GDM1 (cell line): ENCODE measurements around the gene WDR41.

Experiments
- DNase-seq: peaks from one replicate; lab custom pipeline; 2025; lab: John Stamatoyannopoulos, UW

The WDR41 gene

DNA sequence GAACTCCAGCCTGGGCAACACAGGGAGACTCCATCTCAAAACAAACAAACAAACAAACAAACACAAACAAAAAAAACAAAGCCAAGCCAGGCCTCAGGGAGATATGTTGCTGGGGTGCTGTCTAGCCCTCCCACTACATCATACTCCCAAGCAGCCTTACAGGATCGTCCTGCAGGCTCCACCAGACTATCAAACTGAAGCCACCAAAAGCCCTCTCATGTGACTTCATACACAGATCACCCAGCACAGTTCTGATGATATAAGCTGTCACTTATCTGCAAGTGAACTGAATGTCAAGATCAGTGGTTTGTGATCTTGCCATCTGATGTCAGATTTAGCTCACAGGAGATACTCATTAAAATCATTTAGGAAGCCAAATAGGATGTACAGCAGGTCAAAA, 43.3 kb downstream of the WDR41 start:
- DNase-seq, result no peak

DNA sequence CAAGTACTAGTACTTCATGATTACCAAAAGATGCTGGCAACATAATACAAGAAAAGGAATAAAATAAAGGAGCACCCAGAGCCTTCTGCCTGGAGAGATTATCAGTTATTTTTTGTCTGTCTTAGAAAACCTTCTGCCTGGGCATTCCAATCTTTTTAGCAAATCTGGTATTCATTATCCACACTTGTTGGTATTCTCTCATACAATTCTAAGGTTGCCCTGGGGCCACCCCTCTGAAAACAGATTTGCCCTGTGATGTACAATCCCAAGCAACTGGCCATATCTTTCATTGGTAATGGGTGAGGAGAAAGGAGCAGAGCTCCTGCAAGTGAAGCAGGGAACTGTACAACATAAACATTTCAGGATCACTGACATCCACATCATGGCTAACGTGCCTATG, 47.8 kb downstream of the WDR41 start:
- DNase-seq, result no peak

DNA sequence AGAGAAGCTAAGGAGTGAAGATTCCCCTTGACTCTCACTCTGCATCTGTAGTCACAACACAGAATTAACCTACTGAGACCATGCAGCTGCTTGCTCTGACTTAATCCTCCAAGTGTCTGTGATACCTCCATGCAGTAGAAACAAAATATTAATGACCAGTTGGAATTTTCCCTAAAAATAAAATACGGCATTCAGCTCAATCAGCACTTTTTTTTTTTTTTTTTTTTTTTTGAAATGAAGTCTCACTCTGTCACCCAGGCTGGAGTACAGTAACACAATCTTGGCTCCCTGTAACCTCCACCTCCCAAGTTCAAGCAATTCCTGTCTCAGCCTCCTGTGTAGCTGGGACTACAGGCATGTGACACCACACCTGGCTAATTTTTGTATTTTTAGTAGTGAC, 48.4 kb downstream of the WDR41 start:
- no peak for DNase-seq

DNA sequence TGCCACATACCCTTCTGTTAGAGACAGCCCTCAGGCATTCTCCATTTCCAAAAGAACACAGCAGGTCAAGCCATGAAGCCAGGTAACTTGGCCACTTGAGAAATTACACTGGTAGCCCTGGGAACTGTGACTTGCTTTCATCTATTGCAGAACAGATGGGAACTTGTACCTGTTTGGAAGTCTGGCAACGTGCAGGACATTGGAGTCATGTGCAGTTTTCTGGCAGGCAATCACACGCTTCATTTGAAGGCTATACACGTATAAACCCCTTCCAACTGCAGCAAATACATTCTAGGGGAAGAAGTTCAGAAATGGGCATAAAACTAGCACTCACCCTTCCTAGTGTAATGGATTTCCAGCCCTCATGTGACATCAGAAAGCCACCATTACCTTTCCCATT, 54.0 kb downstream of the WDR41 start:
- DNase-seq, result no peak

DNA sequence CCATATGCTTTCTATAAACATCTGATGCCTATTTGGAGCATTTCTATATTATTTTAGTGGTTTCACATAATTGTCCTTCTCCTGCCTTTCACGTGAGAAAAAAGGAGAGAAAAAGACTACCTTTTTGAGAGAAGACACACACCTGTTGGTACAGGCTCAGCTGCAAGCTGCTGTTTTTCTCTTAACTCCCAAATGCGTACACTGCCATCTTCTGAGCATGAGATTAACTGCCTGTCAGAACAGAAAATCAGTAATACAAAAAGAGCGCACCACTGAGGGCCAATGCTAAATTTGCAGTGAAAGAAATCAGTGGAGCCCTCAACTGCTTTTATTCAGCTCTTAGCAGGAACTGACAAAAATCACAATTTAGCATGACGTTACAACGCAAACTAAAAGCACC, 54.9 kb downstream of the WDR41 start:
- DNase-seq, result no peak

DNA sequence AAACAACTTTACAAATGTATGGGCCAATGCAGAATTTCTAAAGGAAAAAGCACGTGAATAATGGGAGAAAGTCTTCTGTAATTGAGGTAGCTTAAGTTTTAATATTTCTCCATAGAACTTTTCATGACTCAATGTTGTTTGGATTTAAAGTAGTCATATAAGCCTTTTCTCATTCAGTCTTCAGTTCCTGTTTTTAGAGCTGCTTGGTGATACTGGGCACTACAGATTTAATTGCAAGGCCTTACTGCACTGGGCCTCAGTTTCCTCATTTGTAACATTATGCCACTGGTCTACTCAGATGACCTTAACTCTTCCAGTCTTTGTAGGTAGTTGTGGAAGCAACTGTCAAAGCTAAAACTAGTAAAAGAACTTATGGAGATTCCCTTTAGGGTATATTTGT, 60.4 kb downstream of the WDR41 start:
- no peak for DNase-seq

DNA sequence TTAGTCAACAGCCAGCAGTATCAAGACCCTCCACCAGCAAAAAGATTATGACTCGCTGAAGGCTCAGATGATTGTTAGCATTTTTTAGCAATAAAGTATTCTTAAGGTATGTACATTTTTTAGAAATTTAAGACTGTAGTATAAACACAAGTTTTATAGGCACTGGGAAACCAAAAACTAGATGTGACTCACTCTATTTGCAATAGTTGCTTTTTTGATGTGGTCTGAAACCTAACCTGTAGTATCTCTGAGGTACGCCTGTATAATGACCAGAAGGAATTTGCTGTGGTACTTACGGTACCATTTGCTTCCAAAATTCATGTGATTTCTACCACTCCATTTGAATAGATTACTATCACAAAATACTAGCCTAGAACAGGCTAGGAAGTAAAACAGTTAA, 60.8 kb downstream of the WDR41 start:
- DNase-seq, result no peak

DNA sequence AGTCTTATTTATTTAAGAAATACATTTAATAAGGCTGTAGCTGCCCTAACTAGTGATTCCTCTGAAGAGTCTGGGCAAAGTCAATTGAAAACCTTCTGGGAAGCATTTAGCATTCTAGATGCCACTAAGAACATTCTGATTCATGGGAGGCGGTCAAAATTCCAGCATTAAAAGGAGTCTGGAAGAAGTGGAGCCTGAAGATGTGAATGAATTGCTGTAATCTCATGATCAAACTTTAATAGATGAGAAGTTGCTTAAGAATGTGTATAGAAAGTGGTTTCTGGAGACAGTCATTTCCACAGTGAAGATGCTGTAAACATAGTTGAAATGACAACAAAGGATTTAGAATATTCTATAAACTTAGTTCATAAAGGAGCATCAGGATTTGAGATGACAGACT, 61.4 kb downstream of the WDR41 start:
- DNase-seq, result no peak

DNA sequence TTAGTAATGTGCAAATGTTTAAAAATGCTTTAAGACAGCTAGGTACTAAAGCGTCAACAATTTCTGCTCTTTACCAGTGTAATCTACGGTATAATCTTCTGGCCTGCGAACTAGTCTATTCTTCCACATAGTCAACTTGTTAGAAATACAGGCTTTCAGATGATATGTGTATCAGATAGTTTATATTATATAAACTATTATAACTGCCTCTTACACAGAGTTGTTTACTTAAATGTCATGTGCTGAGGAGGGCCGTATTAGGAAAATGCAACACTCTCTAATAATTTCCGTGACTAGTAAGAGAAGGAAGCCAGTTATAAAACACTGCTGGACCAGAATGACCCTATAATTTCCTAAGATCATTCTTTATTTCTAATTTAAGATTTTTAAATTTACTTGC, 63.6 kb downstream of the WDR41 start:
- DNase-seq, result no peak

DNA sequence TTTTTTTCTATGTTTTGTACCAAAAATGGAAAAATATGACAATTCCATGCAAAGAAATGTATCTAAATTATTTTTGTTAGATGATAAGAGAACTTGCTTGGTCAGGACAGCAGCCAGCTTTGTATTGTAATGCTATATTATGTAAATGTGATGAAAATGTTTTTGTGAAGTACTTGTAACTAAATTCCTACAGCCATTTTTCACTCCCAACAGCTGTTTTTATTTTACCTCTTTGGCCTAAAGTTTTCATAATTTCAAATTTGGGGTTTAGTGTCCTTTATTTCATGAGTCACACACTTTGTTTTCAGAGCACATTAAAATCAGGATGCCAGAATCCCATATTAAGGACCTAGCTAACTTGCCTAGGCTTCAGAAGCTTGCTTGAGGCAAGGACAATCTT, 64.1 kb downstream of the WDR41 start:
- no peak for DNase-seq

DNA sequence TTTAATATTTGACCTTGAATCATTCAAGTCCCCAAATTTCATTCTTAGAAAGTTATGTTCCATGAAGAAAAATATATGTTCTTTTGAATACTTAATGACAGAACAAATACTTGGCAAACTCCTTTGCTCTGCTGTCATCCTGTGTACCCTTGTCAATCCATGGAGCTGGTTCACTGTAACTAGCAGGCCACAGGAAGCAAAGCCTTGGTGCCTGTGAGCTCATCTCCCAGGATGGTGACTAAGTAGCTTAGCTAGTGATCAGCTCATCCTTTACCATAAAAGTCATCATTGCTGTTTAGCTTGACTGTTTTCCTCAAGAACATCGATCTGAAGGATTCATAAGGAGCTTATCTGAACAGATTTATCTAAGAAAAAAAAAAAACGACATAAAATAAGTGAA, 65.4 kb downstream of the WDR41 start:
- no peak for DNase-seq

DNA sequence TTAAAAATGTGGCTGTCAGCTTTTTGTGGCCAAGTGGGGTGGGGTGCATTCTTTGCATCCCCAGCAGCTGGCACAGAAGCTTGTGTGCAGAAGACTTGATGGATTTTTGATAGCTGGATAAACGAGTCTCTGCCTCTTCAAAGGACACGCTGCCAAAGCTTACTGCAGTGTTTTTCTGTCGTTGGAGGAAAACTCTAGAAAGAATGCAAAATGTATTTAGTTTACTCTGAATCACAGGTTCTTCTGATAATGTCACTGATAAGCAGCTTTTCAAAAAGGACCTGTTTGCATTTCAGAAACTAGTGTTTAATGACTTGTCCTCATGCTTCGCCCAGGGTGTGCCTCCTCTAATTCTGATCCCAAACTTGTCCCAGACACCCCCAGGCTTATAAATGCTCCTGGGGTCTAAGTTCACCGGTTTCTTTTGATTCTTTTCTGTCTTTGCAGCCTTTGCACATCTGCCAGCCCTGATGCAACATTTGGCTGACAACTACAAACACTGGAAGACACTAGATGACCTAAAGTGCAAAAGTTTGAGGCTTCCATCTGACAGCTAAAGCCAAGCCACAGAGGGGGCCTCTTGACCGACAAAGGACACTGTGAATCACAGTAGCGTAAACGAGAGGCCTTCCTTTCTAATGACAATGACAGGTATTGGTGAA, 66.0 kb downstream of the WDR41 start:
- no peak for DNase-seq

DNA sequence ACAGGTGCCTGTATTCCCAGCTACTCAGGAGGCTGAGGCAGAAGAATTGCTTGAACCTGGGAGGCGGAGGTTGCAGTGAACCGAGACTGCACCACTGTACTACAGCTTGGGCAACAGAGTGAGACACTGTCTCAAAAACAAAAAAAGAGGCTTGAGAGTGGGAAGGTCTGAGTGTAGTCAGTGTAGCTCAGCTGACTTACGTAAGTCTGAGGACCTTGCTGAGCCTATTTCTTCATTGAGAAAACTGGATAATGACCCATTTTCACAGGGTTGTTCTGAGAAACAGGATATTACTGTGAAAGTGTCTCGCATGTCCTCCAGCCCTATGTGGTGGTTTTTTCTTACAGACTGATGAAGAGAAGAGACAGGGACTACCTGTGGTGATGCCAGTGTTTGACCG, 66.7 kb downstream of the WDR41 start:
- no peak for DNase-seq

DNA sequence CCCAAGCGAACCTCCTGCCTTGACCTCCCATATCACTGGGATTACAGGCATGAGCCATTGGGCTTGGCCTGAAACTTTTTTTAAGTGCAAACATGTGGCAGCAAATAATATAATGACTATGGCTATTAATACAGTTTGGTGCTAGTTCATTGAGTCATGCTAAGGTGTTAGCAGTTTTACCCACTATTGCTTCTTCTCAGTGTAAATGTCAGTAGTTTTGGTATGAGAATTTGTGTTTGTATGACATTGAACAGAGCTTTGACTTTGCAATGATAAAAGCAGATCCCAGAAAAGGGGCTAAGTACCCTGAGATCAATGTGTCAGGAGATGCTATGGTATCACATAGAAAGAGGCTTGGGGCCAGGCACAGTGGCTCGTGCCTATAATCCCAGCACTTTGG, 67.2 kb downstream of the WDR41 start:
- no peak for DNase-seq

DNA sequence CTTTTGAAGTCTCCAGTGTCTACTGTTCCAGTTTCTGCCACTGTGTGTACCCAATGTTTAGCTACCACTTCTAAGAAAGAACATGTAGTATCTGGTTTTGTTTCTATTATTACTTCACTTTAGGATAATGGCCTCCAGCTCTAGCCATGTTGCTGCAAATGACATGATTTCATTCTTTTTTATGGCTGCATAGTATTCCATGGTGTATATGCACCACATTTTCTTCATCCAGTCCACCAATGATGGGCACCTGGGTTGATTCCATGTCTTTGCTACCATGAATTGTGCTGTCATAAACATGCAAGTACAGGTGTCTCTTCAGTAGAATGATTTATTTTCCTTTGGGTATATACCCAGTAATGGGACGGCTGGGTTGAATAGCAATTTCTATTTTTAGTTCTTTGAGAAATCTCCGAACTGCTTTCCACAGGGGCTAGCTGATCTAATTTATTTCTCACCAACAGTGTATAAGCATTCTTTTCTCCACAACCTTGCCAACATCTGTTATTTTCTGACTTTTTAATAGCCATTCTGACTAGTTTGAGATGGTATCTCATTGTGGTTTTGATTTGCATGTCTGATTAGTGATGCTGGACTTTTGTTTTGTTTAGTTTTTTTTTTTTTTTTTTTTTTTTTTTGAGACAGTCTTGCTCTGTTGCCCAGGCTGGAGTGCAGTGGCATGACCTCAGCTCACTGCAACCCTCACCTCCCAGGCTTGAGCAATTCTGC, 68.9 kb downstream of the WDR41 start:
- DNase-seq, result no peak

DNA sequence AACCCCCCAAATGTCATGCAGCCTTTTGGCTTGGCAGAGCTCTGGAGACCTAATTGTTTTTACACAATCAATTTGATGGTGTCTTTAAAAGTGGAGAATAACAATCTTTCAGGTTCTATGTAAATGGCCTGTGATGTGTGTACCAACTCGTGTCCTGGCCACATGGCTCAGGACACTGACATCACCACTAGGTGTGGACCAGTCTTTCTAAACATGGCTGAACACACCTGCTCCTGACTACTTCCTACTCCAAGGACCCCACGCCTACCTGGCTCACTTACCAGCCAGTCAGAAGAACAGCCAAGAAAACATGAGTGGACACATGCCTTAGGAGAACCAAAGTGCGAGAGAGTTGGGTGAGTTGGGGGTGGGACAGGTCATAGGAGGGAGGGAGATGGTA, 71.2 kb downstream of the WDR41 start:
- no peak for DNase-seq

DNA sequence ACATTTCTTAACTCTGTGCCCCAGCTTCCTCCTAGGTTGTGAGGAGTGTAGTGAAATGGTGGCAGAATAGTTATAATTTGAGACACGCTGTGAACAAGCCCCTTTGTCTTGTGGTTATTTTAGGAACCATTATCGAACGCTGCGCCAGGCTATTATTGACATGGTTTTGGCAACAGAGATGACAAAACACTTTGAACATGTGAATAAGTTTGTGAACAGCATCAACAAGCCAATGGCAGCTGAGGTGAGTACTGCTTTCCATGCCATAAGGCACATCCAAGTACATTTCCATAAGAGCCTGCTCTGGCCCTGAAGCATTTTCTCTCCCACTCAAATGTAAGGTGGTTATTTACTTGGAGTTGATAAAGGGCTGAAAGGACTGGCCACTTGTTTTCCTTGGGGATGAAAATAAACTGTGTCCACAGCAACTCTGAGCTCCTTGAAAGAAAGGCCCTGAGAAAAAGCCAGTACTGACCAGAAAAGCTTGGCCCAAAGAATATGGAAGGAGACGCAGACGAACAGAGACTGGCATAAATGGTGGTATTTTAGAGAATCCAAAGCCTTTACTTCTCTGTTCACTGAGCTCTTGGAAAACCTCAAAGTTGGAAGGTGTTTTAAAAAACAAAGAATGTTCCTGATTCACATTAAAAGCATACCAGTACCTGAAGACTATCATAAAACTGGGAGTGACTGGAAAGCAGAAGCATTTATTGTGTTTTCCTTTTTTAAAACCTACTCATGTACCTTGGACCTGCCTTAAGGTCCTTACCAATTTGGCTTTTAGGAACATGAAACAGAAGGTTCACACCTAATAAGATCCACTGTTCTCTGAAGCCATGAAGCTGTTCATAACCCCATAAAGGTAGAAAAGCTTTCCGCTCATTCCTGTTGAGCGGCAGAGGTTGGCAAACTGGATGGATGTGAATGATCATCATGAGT, 72.2 kb downstream of the WDR41 start:
- DNase-seq, result no peak

DNA sequence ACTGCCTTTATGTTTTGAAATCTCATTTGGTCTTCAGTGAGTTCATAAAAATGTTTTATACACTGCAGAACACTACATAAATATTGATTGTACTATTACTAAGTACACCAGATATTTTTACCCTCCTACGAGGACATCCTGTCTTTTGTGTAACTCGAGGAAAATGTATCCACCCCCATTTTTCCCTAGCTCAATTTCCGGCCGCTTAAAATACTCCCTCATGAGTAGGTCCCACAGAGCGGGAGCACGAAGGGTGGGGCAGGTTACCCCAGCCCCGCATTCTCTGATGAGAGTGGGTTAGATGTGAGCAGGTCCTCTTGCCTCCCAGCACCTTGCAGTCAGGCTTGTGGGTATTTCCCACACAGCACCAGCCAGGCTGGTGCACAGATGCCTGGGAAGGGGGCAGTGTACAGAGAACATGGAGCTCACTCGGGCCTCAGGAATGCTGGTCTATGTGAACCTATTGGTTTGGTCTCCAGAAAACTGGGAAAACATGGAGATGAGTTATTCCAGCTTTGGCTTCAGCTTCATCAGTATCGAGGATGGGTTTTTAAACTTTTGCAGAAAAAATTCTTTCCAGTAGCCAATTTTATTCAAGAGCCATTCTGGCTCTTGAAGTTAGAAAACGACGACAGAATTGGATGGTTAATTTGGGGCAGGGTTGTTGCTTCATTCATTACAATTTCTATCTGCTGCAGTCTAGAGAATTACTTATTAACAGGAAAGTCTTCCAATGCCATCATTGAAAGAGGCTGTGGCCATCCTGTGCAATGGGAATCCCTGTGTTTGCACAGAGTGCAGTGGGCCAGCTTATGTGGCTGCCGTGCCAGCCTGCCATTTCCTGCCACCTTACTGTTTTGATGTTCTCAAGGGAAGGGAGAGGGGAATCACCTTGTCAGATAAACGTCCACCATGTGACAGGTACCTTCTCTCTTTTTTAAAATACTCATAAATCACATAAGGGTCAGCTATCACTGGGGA, 73.2 kb downstream of the WDR41 start:
- no peak for DNase-seq

DNA sequence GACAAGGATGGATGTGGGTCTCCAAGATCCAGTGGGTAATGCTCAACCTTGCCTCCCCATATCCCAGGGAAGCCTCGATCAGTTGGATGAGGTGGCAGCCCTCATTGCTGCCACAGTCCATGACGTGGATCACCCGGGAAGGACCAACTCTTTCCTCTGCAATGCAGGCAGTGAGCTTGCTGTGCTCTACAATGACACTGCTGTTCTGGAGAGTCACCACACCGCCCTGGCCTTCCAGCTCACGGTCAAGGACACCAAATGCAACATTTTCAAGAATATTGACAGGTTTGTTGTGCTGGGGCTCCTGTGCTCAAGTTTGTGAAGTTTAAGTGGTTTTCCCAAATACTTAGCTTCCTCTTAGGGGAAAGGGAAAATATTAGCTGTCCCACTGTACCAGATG, 74.0 kb downstream of the WDR41 start:
- DNase-seq, result no peak

DNA sequence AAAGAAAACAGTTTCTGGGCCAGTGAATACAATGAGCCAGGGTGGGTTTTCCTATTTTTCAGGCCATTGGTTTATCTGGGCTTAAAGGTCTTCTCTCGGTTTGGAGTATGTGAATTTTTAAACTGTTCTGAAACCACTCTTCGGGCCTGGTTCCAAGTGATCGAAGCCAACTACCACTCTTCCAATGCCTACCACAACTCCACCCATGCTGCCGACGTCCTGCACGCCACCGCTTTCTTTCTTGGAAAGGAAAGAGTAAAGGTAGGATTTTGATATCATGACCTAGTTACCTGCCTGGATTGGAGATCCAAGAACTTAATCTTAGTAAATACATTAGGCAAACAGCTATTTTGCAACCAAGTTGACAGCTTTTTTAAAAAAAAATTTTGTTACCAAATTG, 79.1 kb downstream of the WDR41 start:
- no peak for DNase-seq

DNA sequence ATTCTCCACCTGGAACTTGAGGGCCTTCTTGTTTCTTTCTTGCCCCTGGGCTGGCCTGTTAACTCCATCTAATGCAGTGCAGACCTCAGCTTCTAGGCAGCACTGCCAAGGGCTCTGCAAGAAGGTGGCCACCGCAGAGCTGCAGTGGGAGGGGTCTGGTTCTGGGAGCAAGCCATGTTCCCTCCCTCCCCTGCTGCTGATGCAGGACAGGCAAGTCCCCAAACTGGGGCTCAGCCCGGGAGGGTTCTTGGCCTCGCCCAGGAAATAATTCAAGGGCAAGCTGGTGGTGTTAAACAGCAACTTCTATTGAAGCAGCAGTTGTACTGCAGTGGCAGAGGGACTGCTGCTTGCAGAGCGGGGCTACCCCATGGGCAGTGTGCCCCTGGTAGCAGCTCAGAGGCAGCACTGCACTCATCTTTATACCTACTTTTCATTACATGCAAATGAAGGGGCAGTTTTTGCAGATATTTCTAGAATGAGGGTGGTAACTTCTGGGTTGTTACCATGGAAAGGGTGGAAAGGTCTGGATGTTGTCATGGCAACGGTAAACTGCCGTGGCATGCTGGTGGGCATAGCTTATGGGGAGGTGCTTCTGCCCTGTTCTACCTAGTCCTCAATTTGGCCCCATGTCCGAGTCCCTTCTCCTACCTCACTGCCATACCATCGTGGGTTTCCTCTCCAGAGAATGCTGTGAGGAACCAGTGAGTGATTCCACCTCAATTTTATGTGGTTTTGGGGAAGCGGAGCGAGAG, 82.1 kb downstream of the WDR41 start:
- no peak for DNase-seq
